ENCODE data around the gene CHRNA9. TPM values are rescaled to one million over a fixed set of nuclear protein-coding genes. Genes with fewer than 3 reads are reported as not detected.

The CHRNA9 gene
- total and polyA plus RNA-seq, 2 donors (not counting 1 experiment from before 2014, with no cell fraction given): 0.07 TPM; not detected in 1

DNA sequence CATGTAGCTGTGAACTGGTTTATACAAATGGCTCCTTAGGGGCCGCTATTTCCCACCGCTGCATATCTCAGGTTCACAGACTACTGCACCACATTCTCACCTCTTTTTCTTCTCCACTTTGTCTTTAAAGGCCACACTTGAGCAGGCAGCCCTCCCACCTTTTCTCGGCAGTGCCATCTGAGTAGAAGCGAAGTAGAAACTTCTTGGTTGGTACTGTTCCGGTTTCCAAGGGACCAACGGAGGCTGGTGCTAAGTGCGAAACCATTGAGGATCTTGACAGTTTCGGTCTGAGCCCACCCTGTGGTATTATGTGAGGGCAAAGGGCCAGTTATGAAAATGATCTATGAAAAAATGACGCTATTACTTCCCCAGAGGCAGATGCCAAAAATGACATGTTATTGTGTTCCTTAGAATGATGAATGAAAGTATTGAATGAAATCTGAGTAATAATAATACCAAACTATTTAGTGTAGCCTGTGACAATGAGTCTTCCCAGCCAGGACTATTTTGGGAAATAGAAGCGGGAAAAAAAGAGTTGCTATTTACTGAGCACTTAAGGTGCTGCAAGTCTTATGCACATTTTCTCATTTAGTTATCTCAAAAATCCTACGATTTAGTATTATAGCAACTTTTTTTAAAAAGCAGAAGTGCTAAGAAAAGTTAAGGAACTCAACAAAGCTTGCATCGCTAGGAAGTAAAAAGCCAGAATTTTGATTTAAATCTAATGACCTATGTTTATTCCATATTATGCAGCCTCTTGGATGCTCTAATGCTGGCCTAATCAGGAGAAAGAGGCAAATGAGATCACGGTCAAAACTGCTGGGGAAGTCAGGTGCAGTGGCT, 29.6 kb upstream of the CHRNA9 start:
- Mint-ChIP-seq H3K9me3 (ENCODE audit: insufficient read depth) (no peaks in the 10 kb centered on the region), H3K4me1 (peaks cover 84% of the 10 kb centered on the region), H3K4me3 (peak overlapping the region; percentile 83), H3K27ac (peak overlapping the region; percentile 97), H3K27me3 (no peaks in the 10 kb centered on the region)
- no peaks in the 10 kb centered on the region for H3K36me3 ChIP-seq (replicated peaks in 1 of 2; ENCODE audit: control extremely low read depth in 1 of 2, control insufficient read depth in 1 of 2, extremely low read depth in 1 of 2, insufficient read depth in 2 of 2, low read length in 1 of 2)
- H3K27ac ChIP-seq (ENCODE audit: low read length in 2 of 2): peak overlapping the region; percentile 94 to 98
- H3K4me1 ChIP-seq (ENCODE audit: control insufficient read depth in 2 of 2, insufficient read depth in 2 of 2, low read length in 2 of 2): peaks cover 88 to 96% of the 10 kb centered on the region in 2 donors
- ChIA-PET POLR2A (interaction anchor here (0.6 to 1.6 kb wide), 7 partner anchors 16 to 112 kb away, joined by 3 to 5 read pairs (median 3); no protein-coding TSS in a partner anchor), CTCF (interaction anchor here (0.6 to 9.8 kb wide), 17 partner anchors 12 to 591 kb away, joined by 3 to 135 read pairs (median 7); partner anchors contain the start of genes N4BP2 and RHOH)
- no peaks in the 10 kb centered on the region for H3K27me3 ChIP-seq (replicated peaks in 1 of 4; ENCODE audit: control extremely low read depth in 1 of 4, control insufficient read depth in 3 of 4, insufficient read depth in 4 of 4, low read length in 3 of 4)
- no peaks in the 10 kb centered on the region for H4K20me1 ChIP-seq (ENCODE audit: control insufficient read depth, insufficient read depth, low read length, poor library complexity, severe bottlenecking)
- H3K9me3 ChIP-seq (ENCODE audit: control extremely low read depth in 1 of 3, control insufficient read depth in 2 of 3, insufficient read depth in 1 of 3, low read length in 2 of 3): peaks cover 0 to 8% (median 6%) of the 10 kb centered on the region in 3 donors
- DNase-seq: peak; percentile 87
- H2AFZ ChIP-seq (ENCODE audit: insufficient read depth, low read depth, low read length, poor library complexity, severe bottlenecking): no peak overlapping the region
- peak overlapping the region; percentile 40 for H3K9ac ChIP-seq (ENCODE audit: low read length)
- intact Hi-C loops (cut with micrococcal nuclease): loop anchor here (1.0 to 10.0 kb wide), 7 partner anchors 12 to 1541 kb away; partner anchors contain the start of genes PDS5A and SMIM14
- 11% methylated on average over 1 of the region's 13 CpGs for WGBS (ENCODE audit: insufficient coverage)
- H3K4me2 ChIP-seq (replicated peaks; ENCODE audit: low read depth, low read length, poor library complexity, severe bottlenecking): peak overlapping the region; percentile 69
- peak; percentile 41 for ATAC-seq (ENCODE audit: low read depth)
- peaks cover 28% of the 10 kb centered on the region for H3K79me2 ChIP-seq (ENCODE audit: control insufficient read depth, insufficient read depth, low read length)
- peak overlapping the region in 3 of 5 experiments; percentile 0 to 16 (median 16) for H3K4me3 ChIP-seq (ENCODE audit: control extremely low read depth in 1 of 5, extremely low read depth in 1 of 5, insufficient read depth in 1 of 5, low read depth in 2 of 5, low read length in 4 of 5)
- TF ChIP-seq, protein P1, sequence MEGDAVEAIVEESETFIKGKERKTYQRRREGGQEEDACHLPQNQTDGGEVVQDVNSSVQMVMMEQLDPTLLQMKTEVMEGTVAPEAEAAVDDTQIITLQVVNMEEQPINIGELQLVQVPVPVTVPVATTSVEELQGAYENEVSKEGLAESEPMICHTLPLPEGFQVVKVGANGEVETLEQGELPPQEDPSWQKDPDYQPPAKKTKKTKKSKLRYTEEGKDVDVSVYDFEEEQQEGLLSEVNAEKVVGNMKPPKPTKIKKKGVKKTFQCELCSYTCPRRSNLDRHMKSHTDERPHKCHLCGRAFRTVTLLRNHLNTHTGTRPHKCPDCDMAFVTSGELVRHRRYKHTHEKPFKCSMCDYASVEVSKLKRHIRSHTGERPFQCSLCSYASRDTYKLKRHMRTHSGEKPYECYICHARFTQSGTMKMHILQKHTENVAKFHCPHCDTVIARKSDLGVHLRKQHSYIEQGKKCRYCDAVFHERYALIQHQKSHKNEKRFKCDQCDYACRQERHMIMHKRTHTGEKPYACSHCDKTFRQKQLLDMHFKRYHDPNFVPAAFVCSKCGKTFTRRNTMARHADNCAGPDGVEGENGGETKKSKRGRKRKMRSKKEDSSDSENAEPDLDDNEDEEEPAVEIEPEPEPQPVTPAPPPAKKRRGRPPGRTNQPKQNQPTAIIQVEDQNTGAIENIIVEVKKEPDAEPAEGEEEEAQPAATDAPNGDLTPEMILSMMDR (IDR thresholded peaks at IDR 0.05): peak; percentile 13
- no peak for TF ChIP-seq EZH2 (IDR thresholded peaks at IDR 0.05; ENCODE audit: borderline replicate concordance, insufficient read depth, low read depth, low read length, poor library complexity, severe bottlenecking)
